Body of pancreas (tissue), 4 donors: ENCODE measurements around the gene DEDD. TPM values are rescaled to one million over a fixed set of nuclear protein-coding genes. Genes with fewer than 3 reads are reported as not detected.

Experiments
- ATAC-seq: fragments of 150-250 bp; one replicate; pipeline ENCODE4 v1.9.1; 2016
- DNase-seq, 4 donors: peaks; one replicate each; pipeline ENCODE4 v3.0.0-alpha.2; 2019
- H3K27ac ChIP-seq, 4 donors: fragments of 200-600 bp; sonication (generic); 1 replicate in 3 of 4; 2 replicates in 1 of 4; pipeline versions ENCODE4 v1.5.1 to v1.6.1; 2016 to 2019; ENCODE audit warnings: mild to moderate bottlenecking in 1 of 4, mixed read lengths in 1 of 4, moderate library complexity in 1 of 4
- H3K27me3 ChIP-seq, 2 donors: fragments of 200-600 bp; sonication (generic); one replicate each; pipeline ENCODE4 v1.6.0; 2016; ENCODE audit warnings: mild to moderate bottlenecking in 1 of 2
- H3K36me3 ChIP-seq, 2 donors: fragments of 200-600 bp; sonication (generic); replicated peaks in 1 of 2; 2 replicates each; pipeline ENCODE4 v1.5.1; 2016; ENCODE audit warnings: low read depth in 2 of 2; ENCODE audit not compliant: insufficient read depth in 1 of 2
- H3K4me1 ChIP-seq: fragments of 200-600 bp; sonication (generic); one replicate; pipeline ENCODE4 v1.6.0; 2016
- H3K4me3 ChIP-seq, 2 donors: fragments of 200-600 bp; sonication (generic); 1 replicate in 1 of 2; 2 replicates in 1 of 2; pipeline ENCODE4 v1.5.1; 2016 to 2019
- H3K9me3 ChIP-seq, 3 donors: fragments of 200-600 bp; sonication (generic); 1 replicate in 2 of 3; 2 replicates in 1 of 3; pipeline ENCODE4 v1.5.1; 2016
- CTCF ChIP-seq, 7 experiments: fragments of 450-650 bp in 4 of 7; fragments of 200-600 bp in 3 of 7; sonication (generic) in 3 of 7; IDR thresholded peaks; one replicate each; pipeline ENCODE4 v1.5.1; 2016 to 2019; ENCODE audit warnings: antibody characterized with exemption in 7 of 7
- POLR2A ChIP-seq, 3 donors: fragments of 450-650 bp; IDR thresholded peaks; one replicate each; pipeline ENCODE4 v1.6.1; 2016; ENCODE audit warnings: antibody characterized with exemption in 3 of 3, mild to moderate bottlenecking in 2 of 3
- WGBS, 2 donors: methylation state at CpG; one replicate each; pipeline ENCODE4 v1.1.5; 2017; 5-methylcytosine and 5-hydroxymethylcytosine counted together
- intact Hi-C: fragments of 100-400 bp; cut with DNase I; formaldehyde crosslinking; loops from one replicate; pipeline ENCODE4 v1.15.1; 2023
- small RNA-seq: library from RNA; depleted of rRNA; stranded (forward); fragments of <200 nt; gene quantifications from one replicate; pipeline ENCODE3, GENCODE V24; 2016
- total RNA-seq, 2 donors: library from RNA; depleted of rRNA; stranded (reverse); fragments of >200 nt; gene quantifications; one replicate each; pipeline ENCODE4 v1.1.0, GENCODE V29; 2016

DEDD gene
- total RNA-seq, 2 donors from 2014 or later = 12.9 to 15.8 TPM

GRCh38 chr1:161072751-161073449, 59.6 kb downstream of the DEDD start:
- DNase-seq (no peak), ATAC-seq (no peak)
- H3K27me3 ChIP-seq = no peaks in the 10 kb centered on the region
- TF ChIP-seq POLR2A (IDR thresholded peaks at IDR 0.05) (no peak), CTCF (IDR thresholded peaks at IDR 0.05) (no peak)
- 86% methylated on average over 18 to 19 of the region's 19 CpGs for WGBS, 2 donors
- no peaks in the 10 kb centered on the region for H3K9me3 ChIP-seq
- no peak overlapping the region for H3K27ac ChIP-seq
- intact Hi-C loops = no loop called here
- H3K4me1 ChIP-seq = no peaks in the 10 kb centered on the region
- peaks cover 0 to 2% of the 10 kb centered on the region in 2 donors for H3K36me3 ChIP-seq
- H3K4me3 ChIP-seq = no peak overlapping the region

- 27 to 36% methylated on average over 9 of the region's 9 CpGs for WGBS, 2 donors
- peak; percentile 79 to 86 (median 80) for DNase-seq
- peak; percentile 83 for ATAC-seq
- H3K9me3 ChIP-seq = no peaks in the 10 kb centered on the region
- H3K4me3 ChIP-seq = no peak overlapping the region
- intact Hi-C loops = no loop called here
- no peak overlapping the region for H3K27ac ChIP-seq
- H3K27me3 ChIP-seq = no peaks in the 10 kb centered on the region
- H3K36me3 ChIP-seq = peaks cover 0 to 2% of the 10 kb centered on the region in 2 donors
- no peaks in the 10 kb centered on the region for H3K4me1 ChIP-seq
- TF ChIP-seq CTCF (IDR thresholded peaks at IDR 0.05) (peak; percentile 25 to 94 (median 85)), POLR2A (IDR thresholded peaks at IDR 0.05) (no peak)
Measured at GRCh38 chr1:161071886-161072371, 60.5 kb downstream of the DEDD start.

Small RNA genes lying within 50 kb of the gene (small RNA-seq; reads per million reads assigned to genes)
- gene RF01225 = not detected

Other genes with a start within 250 kb of the DEDD start
- gene ITLN1, start 247.5 kb downstream of the DEDD start, total RNA-seq = 1 to 10 TPM; 5.9 to 8.6 TPM
- not detected for gene ITLN2, start 177.9 kb downstream of the DEDD start, total RNA-seq
- 10 to 100 TPM; 40.2 to 41.5 TPM for gene F11R, start 111.5 kb downstream of the DEDD start, total RNA-seq
- 10 to 100 TPM; 49.4 to 90.8 TPM for gene TSTD1, start 93.7 kb downstream of the DEDD start, total RNA-seq
- gene USF1, start 86.7 kb downstream of the DEDD start, total RNA-seq = 10 to 100 TPM; 32.7 to 46.5 TPM
- gene ARHGAP30, start 62.8 kb downstream of the DEDD start, total RNA-seq = 1 to 10 TPM; 3.1 to 4.9 TPM
- 1 to 10 TPM; 3.0 to 4.2 TPM for gene NECTIN4, start 43.1 kb downstream of the DEDD start, total RNA-seq
- 10 to 100 TPM; 13.5 to 22.7 TPM for gene KLHDC9, start 34.3 kb downstream of the DEDD start, total RNA-seq
- gene PFDN2, start 14.6 kb downstream of the DEDD start, total RNA-seq = 10 to 100 TPM; 29.6 to 54.7 TPM
- 10 to 100 TPM; 22.8 to 38.6 TPM for gene NIT1, start 14.6 kb downstream of the DEDD start, total RNA-seq
- 10 to 100 TPM; 33.6 to 48.8 TPM for gene UFC1, start 21.3 kb upstream of the DEDD start, total RNA-seq
- gene USP21, start 26.8 kb upstream of the DEDD start, total RNA-seq = 10 to 100 TPM; 17.8 to 21.0 TPM
- gene PPOX, start 33.8 kb upstream of the DEDD start, total RNA-seq = 10 to 100 TPM; 16.2 to 18.9 TPM
- gene B4GALT3, start 44.8 kb upstream of the DEDD start, total RNA-seq = 10 to 100 TPM; 20.2 to 29.3 TPM
- gene ADAMTS4, start 66.4 kb upstream of the DEDD start, total RNA-seq = 1 to 10 TPM; 6.7 to 7.9 TPM
- 10 to 100 TPM; 46.4 to 67.2 TPM for gene NDUFS2, start 69.7 kb upstream of the DEDD start, total RNA-seq
- gene FCER1G, start 82.6 kb upstream of the DEDD start, total RNA-seq = 10 to 100 TPM; 27.0 to 42.0 TPM
- not detected for gene APOA2, start 91.0 kb upstream of the DEDD start, total RNA-seq
- gene TOMM40L, start 93.4 kb upstream of the DEDD start, total RNA-seq = 1 to 10 TPM; 1.8 to 8.9 TPM
- not detected for gene NR1I3, start 105.5 kb upstream of the DEDD start, total RNA-seq
- not detected for gene PCP4L1, start 126.1 kb upstream of the DEDD start, total RNA-seq
- 1 to 10 TPM; 3.6 to 6.6 TPM for gene MPZ, start 177.3 kb upstream of the DEDD start, total RNA-seq
- gene SDHC, start 181.7 kb upstream of the DEDD start, total RNA-seq = 10 to 100 TPM; 22.7 to 26.2 TPM
- not detected for gene CFAP126, start 235.2 kb upstream of the DEDD start, total RNA-seq